Body of pancreas (tissue), 4 donors: ENCODE results near the gene TRIM3. TPM values are rescaled to one million over a fixed set of nuclear protein-coding genes. Genes with fewer than 3 reads are reported as not detected.

Source experiments
- ATAC-seq: fragments of 150-250 bp; one replicate; pipeline ENCODE4 v1.9.1; 2016
- DNase-seq, 4 donors: peaks; one replicate each; pipeline ENCODE4 v3.0.0-alpha.2; 2019
- H3K27ac ChIP-seq, 4 donors: fragments of 200-600 bp; sonication (generic); 1 replicate in 3 of 4; 2 replicates in 1 of 4; pipeline versions ENCODE4 v1.5.1 to v1.6.1; 2016 to 2019; ENCODE audit warnings: mild to moderate bottlenecking in 1 of 4, mixed read lengths in 1 of 4, moderate library complexity in 1 of 4
- H3K27me3 ChIP-seq, 2 donors: fragments of 200-600 bp; sonication (generic); one replicate each; pipeline ENCODE4 v1.6.0; 2016; ENCODE audit warnings: mild to moderate bottlenecking in 1 of 2
- H3K36me3 ChIP-seq, 2 donors: fragments of 200-600 bp; sonication (generic); replicated peaks in 1 of 2; 2 replicates each; pipeline ENCODE4 v1.5.1; 2016; ENCODE audit warnings: low read depth in 2 of 2; ENCODE audit not compliant: insufficient read depth in 1 of 2
- H3K4me1 ChIP-seq: fragments of 200-600 bp; sonication (generic); one replicate; pipeline ENCODE4 v1.6.0; 2016
- H3K4me3 ChIP-seq, 2 donors: fragments of 200-600 bp; sonication (generic); 1 replicate in 1 of 2; 2 replicates in 1 of 2; pipeline ENCODE4 v1.5.1; 2016 to 2019
- H3K9me3 ChIP-seq, 3 donors: fragments of 200-600 bp; sonication (generic); 1 replicate in 2 of 3; 2 replicates in 1 of 3; pipeline ENCODE4 v1.5.1; 2016
- POLR2A ChIP-seq, 3 donors: fragments of 450-650 bp; IDR thresholded peaks; one replicate each; pipeline ENCODE4 v1.6.1; 2016; ENCODE audit warnings: antibody characterized with exemption in 3 of 3, mild to moderate bottlenecking in 2 of 3
- WGBS, 2 donors: methylation state at CpG; one replicate each; pipeline ENCODE4 v1.1.5; 2017; 5-methylcytosine and 5-hydroxymethylcytosine counted together
- intact Hi-C: fragments of 100-400 bp; cut with DNase I; formaldehyde crosslinking; loops from one replicate; pipeline ENCODE4 v1.15.1; 2023
- total RNA-seq, 2 donors: library from RNA; depleted of rRNA; stranded (reverse); fragments of >200 nt; gene quantifications; one replicate each; pipeline ENCODE4 v1.1.0, GENCODE V29; 2016
- TF ChIP-seq, protein P1 (sequence below), 7 experiments: fragments of 450-650 bp in 4 of 7; fragments of 200-600 bp in 3 of 7; sonication (generic) in 3 of 7; IDR thresholded peaks; one replicate each; pipeline ENCODE4 v1.5.1; 2016 to 2019; ENCODE audit warnings: antibody characterized with exemption in 7 of 7

TRIM3 gene
- total RNA-seq, 2 donors from 2014 or later = 22.1 to 24.9 TPM

DNA sequence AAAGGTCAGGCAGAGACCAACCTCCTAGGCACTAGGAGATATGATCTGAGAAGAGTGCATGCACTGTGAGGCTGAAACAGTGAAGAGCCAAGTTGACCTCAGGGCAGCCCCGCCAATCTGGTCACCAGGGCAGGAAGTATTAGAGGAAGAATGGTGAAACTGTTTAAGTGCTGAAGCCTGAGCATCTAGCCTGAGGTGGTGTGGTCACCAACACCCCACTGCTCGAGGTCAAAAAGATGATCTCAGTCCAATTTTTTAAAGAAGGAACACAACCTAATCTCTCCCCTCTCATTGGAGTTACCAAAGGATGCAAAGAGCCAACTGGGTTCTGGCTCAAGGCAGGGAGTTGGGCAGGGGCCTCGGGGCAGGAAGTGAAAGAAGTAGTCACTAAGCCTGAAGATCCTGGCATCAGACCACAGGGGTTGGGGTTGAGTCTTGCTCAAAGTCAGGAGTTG, 58.8 kb downstream of the TRIM3 start:
- TF ChIP-seq, protein P1, sequence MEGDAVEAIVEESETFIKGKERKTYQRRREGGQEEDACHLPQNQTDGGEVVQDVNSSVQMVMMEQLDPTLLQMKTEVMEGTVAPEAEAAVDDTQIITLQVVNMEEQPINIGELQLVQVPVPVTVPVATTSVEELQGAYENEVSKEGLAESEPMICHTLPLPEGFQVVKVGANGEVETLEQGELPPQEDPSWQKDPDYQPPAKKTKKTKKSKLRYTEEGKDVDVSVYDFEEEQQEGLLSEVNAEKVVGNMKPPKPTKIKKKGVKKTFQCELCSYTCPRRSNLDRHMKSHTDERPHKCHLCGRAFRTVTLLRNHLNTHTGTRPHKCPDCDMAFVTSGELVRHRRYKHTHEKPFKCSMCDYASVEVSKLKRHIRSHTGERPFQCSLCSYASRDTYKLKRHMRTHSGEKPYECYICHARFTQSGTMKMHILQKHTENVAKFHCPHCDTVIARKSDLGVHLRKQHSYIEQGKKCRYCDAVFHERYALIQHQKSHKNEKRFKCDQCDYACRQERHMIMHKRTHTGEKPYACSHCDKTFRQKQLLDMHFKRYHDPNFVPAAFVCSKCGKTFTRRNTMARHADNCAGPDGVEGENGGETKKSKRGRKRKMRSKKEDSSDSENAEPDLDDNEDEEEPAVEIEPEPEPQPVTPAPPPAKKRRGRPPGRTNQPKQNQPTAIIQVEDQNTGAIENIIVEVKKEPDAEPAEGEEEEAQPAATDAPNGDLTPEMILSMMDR (IDR thresholded peaks at IDR 0.05) = no peak
- TF ChIP-seq POLR2A (IDR thresholded peaks at IDR 0.05) = no peak
- H3K36me3 ChIP-seq = no peaks in the 10 kb centered on the region
- H3K27me3 ChIP-seq = no peaks in the 10 kb centered on the region
- no peak for ATAC-seq
- intact Hi-C loops = no loop called here
- H3K9me3 ChIP-seq = no peaks in the 10 kb centered on the region
- H3K4me3 ChIP-seq = no peak overlapping the region
- no peak overlapping the region for H3K27ac ChIP-seq
- no peak for DNase-seq
- 79 to 86% methylated on average over 3 of the region's 3 CpGs for WGBS, 2 donors
- H3K4me1 ChIP-seq = peaks cover 12% of the 10 kb centered on the region

DNA sequence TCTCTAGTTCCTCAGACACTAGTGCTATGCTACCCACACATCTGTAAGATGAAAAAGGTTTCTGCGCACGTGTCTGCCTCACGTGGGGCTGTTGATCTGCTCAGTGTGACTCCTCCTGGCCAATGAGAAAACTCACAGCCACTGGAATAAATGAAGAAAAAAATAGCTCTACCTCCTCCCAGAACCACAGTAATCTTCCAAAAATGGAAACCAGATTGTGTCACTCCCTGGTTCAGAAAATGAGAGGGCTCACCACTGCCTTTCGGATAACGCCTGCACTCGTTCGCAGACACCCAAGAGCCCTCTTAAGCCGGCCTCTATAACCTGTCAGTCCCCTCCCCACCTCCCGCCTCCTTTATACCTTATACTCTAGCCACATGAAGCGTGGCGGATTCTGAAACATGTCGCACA, 59.9 kb downstream of the TRIM3 start:
- H3K4me1 ChIP-seq = peaks cover 6% of the 10 kb centered on the region
- DNase-seq (no peak), ATAC-seq (no peak)
- no peak overlapping the region for H3K27ac ChIP-seq
- H3K4me3 ChIP-seq = no peak overlapping the region
- WGBS, 2 donors = 89 to 91% methylated on average over 12 of the region's 12 CpGs
- H3K9me3 ChIP-seq = no peaks in the 10 kb centered on the region
- TF ChIP-seq POLR2A (IDR thresholded peaks at IDR 0.05) = no peak
- TF ChIP-seq, protein P1 (IDR thresholded peaks at IDR 0.05) = no peak
- no peaks in the 10 kb centered on the region for H3K27me3 ChIP-seq
- H3K36me3 ChIP-seq = no peaks in the 10 kb centered on the region
- intact Hi-C loops = no loop called here

DNA sequence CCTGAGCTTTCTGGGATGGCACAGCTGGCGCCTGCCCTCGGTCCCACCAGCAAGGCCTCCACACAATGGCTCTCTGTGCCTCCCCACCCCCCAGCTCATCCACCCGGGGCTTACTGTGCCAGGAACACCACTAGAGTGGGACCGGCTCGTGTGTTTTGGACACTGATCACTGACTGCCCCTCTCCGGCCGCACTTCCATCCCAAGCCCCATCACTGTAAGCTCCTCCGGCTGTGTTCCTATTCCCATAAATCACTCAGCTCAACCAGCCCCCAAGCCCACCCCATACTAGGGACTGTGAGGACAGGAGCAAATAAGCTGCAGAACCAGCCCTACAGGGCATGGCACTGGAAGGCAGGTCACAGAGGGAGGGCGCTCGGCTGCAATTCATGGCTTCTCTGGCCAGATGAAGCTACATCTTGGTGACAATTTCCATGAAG, 62.1 kb downstream of the TRIM3 start:
- WGBS, 2 donors = 86 to 90% methylated on average over 9 to 10 of the region's 10 CpGs
- no peak for ATAC-seq
- Histone ChIP-seq H3K4me3 (no peak overlapping the region), H3K27ac (no peak overlapping the region), H3K27me3 (no peaks in the 10 kb centered on the region), H3K9me3 (no peaks in the 10 kb centered on the region), H3K4me1 (no peaks in the 10 kb centered on the region), H3K36me3 (no peaks in the 10 kb centered on the region)
- TF ChIP-seq POLR2A (IDR thresholded peaks at IDR 0.05) = no peak
- TF ChIP-seq, protein P1 (IDR thresholded peaks at IDR 0.05) = no peak
- no peak for DNase-seq
- intact Hi-C loops = no loop called here

DNA sequence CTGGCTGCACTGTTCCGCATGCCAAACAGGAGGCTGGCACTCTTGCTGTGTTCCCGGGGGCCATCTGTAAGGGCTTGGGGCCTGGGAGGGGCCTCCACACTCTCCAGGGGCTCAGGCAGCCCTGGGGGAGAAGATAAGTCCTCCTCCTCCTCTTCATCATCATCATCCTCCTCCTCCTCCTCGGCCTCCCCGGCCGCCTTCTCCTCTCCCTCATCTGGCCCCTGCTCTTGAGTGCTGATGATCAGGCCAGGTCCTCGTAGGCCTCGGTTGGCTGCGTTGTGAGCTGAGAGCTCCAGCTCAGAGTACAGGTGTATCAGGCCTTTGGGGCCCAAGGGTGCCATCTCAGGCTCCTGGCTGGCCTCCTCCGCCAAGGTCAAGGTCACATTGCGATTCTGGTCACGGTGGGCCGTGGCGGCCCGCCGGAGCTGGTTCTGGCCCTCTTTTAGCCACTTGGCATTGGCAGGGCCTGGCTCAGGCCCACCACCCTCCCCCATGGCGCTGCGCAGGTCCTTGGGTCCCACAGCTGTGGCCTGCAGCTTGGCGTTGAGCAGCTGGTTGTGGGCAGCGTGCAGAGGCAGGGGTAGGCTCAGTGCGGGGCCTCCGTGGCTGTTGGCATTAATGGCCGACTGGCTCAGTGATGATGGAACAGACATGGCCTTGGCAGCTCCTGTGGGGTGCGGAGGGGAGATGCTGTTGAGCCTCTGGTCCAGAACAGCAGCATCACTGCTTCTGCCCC, 62.9 kb downstream of the TRIM3 start:
- Histone ChIP-seq H3K27ac (no peak overlapping the region), H3K9me3 (no peaks in the 10 kb centered on the region), H3K36me3 (no peaks in the 10 kb centered on the region), H3K27me3 (no peaks in the 10 kb centered on the region), H3K4me1 (no peaks in the 10 kb centered on the region), H3K4me3 (no peak overlapping the region)
- WGBS, 2 donors = 88 to 94% methylated on average over 9 to 23 of the region's 23 CpGs
- TF ChIP-seq, protein P1 (IDR thresholded peaks at IDR 0.05) = no peak
- no peak for TF ChIP-seq POLR2A (IDR thresholded peaks at IDR 0.05)
- intact Hi-C loops = no loop called here
- DNase-seq (no peak), ATAC-seq (no peak)

DNA sequence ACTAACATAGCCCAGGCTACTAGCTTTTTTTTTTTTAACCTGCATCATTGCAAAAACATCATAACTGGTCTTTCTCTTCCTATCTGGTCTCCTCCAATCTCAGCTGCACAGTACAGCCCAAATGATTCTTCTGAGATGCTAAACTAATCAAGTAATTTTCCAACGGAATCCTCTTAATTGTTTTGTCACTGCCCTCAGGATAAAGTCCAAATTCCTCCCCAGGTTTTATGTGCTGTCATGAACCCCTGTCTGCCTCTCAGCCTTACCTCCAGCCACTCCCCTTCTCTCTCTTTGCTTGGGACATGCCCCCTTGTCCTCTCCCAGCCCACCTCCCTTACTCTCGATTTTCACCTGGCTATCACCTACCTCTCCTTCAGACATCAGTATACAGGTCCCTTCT, 67.4 kb downstream of the TRIM3 start:
- intact Hi-C loops = no loop called here
- TF ChIP-seq, protein P1 (IDR thresholded peaks at IDR 0.05) = no peak
- no peak for TF ChIP-seq POLR2A (IDR thresholded peaks at IDR 0.05)
- no peak overlapping the region for H3K4me3 ChIP-seq
- WGBS, 2 donors = 16 to 26% methylated on average over 2 of the region's 2 CpGs
- ATAC-seq = no peak
- DNase-seq = no peak
- no peaks in the 10 kb centered on the region for H3K36me3 ChIP-seq
- H3K27me3 ChIP-seq = no peaks in the 10 kb centered on the region
- no peak overlapping the region for H3K27ac ChIP-seq
- H3K9me3 ChIP-seq = no peaks in the 10 kb centered on the region
- no peaks in the 10 kb centered on the region for H3K4me1 ChIP-seq
